K562 (cell line): ENCODE measurements around the gene S100A3. TPM values are rescaled to one million over a fixed set of nuclear protein-coding genes. Genes with fewer than 3 reads are reported as not detected.

Experiments used
- ATF7 ChIP-seq: fragments of 450-650 bp; IDR thresholded peaks from 2 replicates; pipeline ENCODE4 v1.7.1; 2014; ENCODE audit warnings: mild to moderate bottlenecking, moderate library complexity
- CBX8 ChIP-seq: fragments of 200-600 bp; sonication (generic); IDR thresholded peaks from 2 replicates; pipeline ENCODE4 v1.6.1; 2012; ENCODE audit warnings: borderline replicate concordance, mixed run types, low read depth, mild to moderate bottlenecking, moderate library complexity, mixed read lengths, low read length, control low read depth, inconsistent platforms; ENCODE audit not compliant: poor library complexity, severe bottlenecking; ENCODE audit errors: extremely low read depth
- ETV6 ChIP-seq, 3 experiments: fragments of 150-350 bp in 1 of 3; sonication (generic) in 1 of 3; formaldehyde crosslinking in 1 of 3; IDR thresholded peaks; 2 replicates each; pipeline versions ENCODE4 v1.6.1 to v1.8.0; 2014 to 2022; ENCODE audit warnings: borderline replicate concordance in 2 of 3, low read depth in 2 of 3, antibody characterized with exemption in 1 of 3, low read length in 1 of 3, mild to moderate bottlenecking in 1 of 3, missing genetic modification reagents in 1 of 3
- HNRNPL ChIP-seq: fragments of 200-400 bp; formaldehyde crosslinking; IDR thresholded peaks from 2 replicates; pipeline ENCODE4 v1.6.1; 2017; ENCODE audit warnings: low read depth, mild to moderate bottlenecking, low read length
- HOXB6 ChIP-seq: fragments of 250-450 bp; sonication (Bioruptor Pico); IDR thresholded peaks from 2 replicates; pipeline ENCODE4 v1.5.1; 2022; ENCODE audit warnings: mild to moderate bottlenecking, borderline replicate concordance
- ILF3 ChIP-seq: fragments of 450-650 bp; IDR thresholded peaks from 2 replicates; pipeline ENCODE4 v1.6.1; 2018; ENCODE audit warnings: antibody characterized with exemption, mild to moderate bottlenecking, moderate library complexity, borderline replicate concordance
- JUND ChIP-seq, 2 experiments: IDR thresholded peaks; 2 replicates in 1 of 2; 3 replicates in 1 of 2; pipeline ENCODE4 v1.6.1; 2011; ENCODE audit warnings: borderline replicate concordance in 2 of 2, low read depth in 2 of 2, low read length in 2 of 2, improper control_type of control experiment in 1 of 2, missing biosample characterization in 1 of 2, missing genetic modification characterization in 1 of 2, missing genetic modification reagents in 1 of 2
- MYC ChIP-seq, 2 experiments: fragments of 250-450 bp in 1 of 2; sonication (Bioruptor Pico) in 1 of 2; IDR thresholded peaks; 2 replicates each; pipeline versions ENCODE4 v1.5.1 to v1.6.1; 2012 to 2021; ENCODE audit warnings: low read depth in 2 of 2, borderline replicate concordance in 1 of 2, improper control_type of control experiment in 1 of 2, low read length in 1 of 2, mild to moderate bottlenecking in 1 of 2, moderate library complexity in 1 of 2
- NFIX ChIP-seq: fragments of 250-450 bp; sonication (Bioruptor Pico); IDR thresholded peaks from 2 replicates; pipeline ENCODE4 v1.4.0; 2020; ENCODE audit warnings: low read depth, mild to moderate bottlenecking, moderate library complexity
- RBBP5 ChIP-seq: fragments of 200-600 bp; sonication (generic); IDR thresholded peaks from 2 replicates; pipeline ENCODE4 v1.6.1; 2012; ENCODE audit warnings: borderline replicate concordance, mild to moderate bottlenecking, low read length, control low read depth, inconsistent platforms; ENCODE audit not compliant: insufficient read depth, poor library complexity, severe bottlenecking
- SRSF7 ChIP-seq: fragments of 200-400 bp; formaldehyde crosslinking; optimal IDR thresholded peaks from 2 replicates; pipeline ENCODE3; 2017; ENCODE audit warnings: mild to moderate bottlenecking, low read depth, low read length
- STAG1 ChIP-seq: sonication (generic); formaldehyde crosslinking; IDR thresholded peaks from 2 replicates; pipeline ENCODE4 v1.5.0; 2020; ENCODE audit warnings: missing genetic modification reagents, borderline replicate concordance
- TRIM24 ChIP-seq, 2 experiments: fragments of 450-650 bp; IDR thresholded peaks; 2 replicates each; pipeline ENCODE4 v1.6.1; 2016
- ZNF134 ChIP-seq: fragments of 250-450 bp; sonication (Bioruptor Pico); conservative IDR thresholded peaks from 2 replicates; pipeline ENCODE4 v1.4.0; 2020
- ZNF3 ChIP-seq: fragments of 250-450 bp; sonication (Bioruptor Pico); IDR thresholded peaks from 2 replicates; pipeline ENCODE4 v1.5.0; 2021; ENCODE audit warnings: mild to moderate bottlenecking, moderate library complexity
- ZNF79 ChIP-seq: fragments of 250-450 bp; sonication (Bioruptor Pico); IDR thresholded peaks from 2 replicates; pipeline ENCODE4 v1.4.0; 2020; ENCODE audit warnings: low read depth, mild to moderate bottlenecking, moderate library complexity
- polyA plus RNA-seq, 8 experiments: library from polyadenylated mRNA; depleted of rRNA in 4 of 8; stranded (reverse) in 5 of 8; unstranded in 3 of 8; fragments of >200 nt; fragmentation: Nextera tagmentation in 2 of 8; fragmentation: Illumina TruSeq in 1 of 8; extraction: Ambion mirVana in 2 of 8; extraction: Trizol in 1 of 8; gene quantifications; 2 replicates each; pipeline versions ENCODE4 v1.2.1 to v1.2.3, GENCODE V29; 2011 to 2014; ENCODE audit warnings: inconsistent platforms in 1 of 8, missing spikeins in 1 of 8
- total RNA-seq, 7 experiments: library from RNA; depleted of rRNA in 6 of 7; stranded (reverse); fragments of >200 nt in 6 of 7; fragmentation: Illumina TruSeq in 2 of 7; extraction: Trizol in 2 of 7; gene quantifications; 2 replicates each; pipeline versions ENCODE4 v1.2.1 to v1.2.3, GENCODE V29; 2011 to 2021; ENCODE audit warnings: low replicate concordance in 1 of 7
- TF ChIP-seq, protein P1 (sequence below): fragments of 250-450 bp; sonication (Bioruptor Pico); IDR thresholded peaks from 2 replicates; pipeline ENCODE4 v1.5.1; 2021; ENCODE audit warnings: mild to moderate bottlenecking
- TF ChIP-seq, protein P2 (sequence below): fragments of 250-450 bp; sonication (Bioruptor Pico); IDR thresholded peaks from 2 replicates; pipeline ENCODE4 v1.4.0; 2020
- TF ChIP-seq, protein P3 (sequence below), 2 experiments: fragments of 450-650 bp; conservative IDR thresholded peaks; 2 replicates each; pipeline ENCODE4 v1.6.1; 2017; ENCODE audit warnings: mild to moderate bottlenecking in 2 of 2, moderate library complexity in 2 of 2
- TF ChIP-seq, protein P4 (sequence below): fragments of 250-450 bp; sonication (Bioruptor Pico); IDR thresholded peaks from 2 replicates; pipeline ENCODE4 v1.4.0; 2020; ENCODE audit warnings: borderline replicate concordance

Gene S100A3
- total and polyA plus RNA-seq, 9 of the 15 experiments (the other 6 are each of a cell fraction or from before 2014, with no cell fraction given), result 0.08 to 1.7 (median 0.18) TPM; not detected in 4

DNA sequence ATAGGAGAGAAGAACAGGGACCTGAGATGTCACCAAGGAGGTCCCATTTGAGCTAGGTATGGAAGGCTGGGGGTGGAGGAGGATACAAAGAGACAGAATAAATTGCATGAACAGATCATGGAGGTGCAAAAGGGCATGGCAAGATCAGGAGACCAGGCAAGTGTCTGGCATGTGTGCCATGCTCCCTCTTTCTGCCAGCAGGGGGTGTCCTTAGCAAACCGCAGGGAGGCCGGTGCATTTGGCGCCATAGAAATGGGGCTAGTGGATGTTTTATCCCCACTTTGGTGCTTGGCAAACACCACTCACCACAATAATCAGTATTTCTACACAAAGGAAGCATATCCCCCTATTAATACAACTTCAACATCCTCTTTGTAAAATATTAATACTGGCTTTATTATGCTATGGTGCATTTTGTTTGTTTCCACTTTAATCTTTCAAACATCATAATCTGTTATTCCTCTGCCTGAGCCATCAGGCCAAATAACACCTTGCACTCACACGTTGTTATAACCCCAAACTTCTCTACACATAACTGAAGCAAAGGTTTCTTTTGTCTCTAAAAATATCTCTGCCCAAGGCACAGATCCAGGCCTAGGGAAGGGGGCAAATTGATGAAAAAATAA, 39.2 kb downstream of the S100A3 start (continued):
- peak; percentile 65; the same call in 1 of the 2 replicates for TF ChIP-seq MYC (IDR thresholded peaks at IDR 0.05; ENCODE audit: low read depth, low read length)
- no peak for TF ChIP-seq MYC (CRISPR knock-in tag; IDR thresholded peaks at IDR 0.05; ENCODE audit: borderline replicate concordance, low read depth)
- TF ChIP-seq ATF7, result no peak
- TF ChIP-seq, protein P1, sequence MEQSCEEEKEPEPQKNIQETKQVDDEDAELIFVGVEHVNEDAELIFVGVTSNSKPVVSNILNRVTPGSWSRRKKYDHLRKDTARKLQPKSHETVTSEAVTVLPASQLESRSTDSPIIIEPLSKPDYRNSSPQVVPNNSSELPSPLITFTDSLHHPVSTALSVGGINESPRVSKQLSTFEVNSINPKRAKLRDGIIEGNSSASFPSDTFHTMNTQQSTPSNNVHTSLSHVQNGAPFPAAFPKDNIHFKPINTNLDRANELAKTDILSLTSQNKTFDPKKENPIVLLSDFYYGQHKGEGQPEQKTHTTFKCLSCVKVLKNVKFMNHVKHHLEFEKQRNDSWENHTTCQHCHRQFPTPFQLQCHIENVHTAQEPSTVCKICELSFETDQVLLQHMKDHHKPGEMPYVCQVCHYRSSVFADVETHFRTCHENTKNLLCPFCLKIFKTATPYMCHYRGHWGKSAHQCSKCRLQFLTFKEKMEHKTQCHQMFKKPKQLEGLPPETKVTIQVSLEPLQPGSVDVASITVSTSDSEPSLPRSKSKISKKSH (CRISPR knock-in tag), result no peak
- TF ChIP-seq HOXB6 (CRISPR knock-in tag), result no peak
- TF ChIP-seq HNRNPL, result 0 out of 2 replicates have a peak, but pooled peaks have one; percentile 49
- TF ChIP-seq ZNF3 (CRISPR knock-in tag), result no peak
- TF ChIP-seq, protein P2, sequence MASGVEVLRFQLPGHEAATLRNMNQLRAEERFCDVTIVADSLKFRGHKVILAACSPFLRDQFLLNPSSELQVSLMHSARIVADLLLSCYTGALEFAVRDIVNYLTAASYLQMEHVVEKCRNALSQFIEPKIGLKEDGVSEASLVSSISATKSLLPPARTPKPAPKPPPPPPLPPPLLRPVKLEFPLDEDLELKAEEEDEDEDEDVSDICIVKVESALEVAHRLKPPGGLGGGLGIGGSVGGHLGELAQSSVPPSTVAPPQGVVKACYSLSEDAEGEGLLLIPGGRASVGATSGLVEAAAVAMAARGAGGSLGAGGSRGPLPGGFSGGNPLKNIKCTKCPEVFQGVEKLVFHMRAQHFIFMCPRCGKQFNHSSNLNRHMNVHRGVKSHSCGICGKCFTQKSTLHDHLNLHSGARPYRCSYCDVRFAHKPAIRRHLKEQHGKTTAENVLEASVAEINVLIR (CRISPR knock-in tag), result no peak
- no peak for TF ChIP-seq RBBP5
- TF ChIP-seq STAG1 (CRISPR knock-in tag), result peak; percentile 85
- TF ChIP-seq SRSF7, result no peak
- TF ChIP-seq CBX8, result no peak
- no peak for TF ChIP-seq ZNF79 (CRISPR knock-in tag)
- TF ChIP-seq, protein P3, sequence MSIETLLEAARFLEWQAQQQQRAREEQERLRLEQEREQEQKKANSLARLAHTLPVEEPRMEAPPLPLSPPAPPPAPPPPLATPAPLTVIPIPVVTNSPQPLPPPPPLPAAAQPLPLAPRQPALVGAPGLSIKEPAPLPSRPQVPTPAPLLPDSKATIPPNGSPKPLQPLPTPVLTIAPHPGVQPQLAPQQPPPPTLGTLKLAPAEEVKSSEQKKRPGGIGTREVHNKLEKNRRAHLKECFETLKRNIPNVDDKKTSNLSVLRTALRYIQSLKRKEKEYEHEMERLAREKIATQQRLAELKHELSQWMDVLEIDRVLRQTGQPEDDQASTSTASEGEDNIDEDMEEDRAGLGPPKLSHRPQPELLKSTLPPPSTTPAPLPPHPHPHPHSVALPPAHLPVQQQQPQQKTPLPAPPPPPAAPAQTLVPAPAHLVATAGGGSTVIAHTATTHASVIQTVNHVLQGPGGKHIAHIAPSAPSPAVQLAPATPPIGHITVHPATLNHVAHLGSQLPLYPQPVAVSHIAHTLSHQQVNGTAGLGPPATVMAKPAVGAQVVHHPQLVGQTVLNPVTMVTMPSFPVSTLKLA (conservative IDR thresholded peaks at IDR 0.05), result peak; percentile 16 to 53; a peak in 1 of 4 replicates
- no peak for TF ChIP-seq ILF3
- TF ChIP-seq, protein P4, sequence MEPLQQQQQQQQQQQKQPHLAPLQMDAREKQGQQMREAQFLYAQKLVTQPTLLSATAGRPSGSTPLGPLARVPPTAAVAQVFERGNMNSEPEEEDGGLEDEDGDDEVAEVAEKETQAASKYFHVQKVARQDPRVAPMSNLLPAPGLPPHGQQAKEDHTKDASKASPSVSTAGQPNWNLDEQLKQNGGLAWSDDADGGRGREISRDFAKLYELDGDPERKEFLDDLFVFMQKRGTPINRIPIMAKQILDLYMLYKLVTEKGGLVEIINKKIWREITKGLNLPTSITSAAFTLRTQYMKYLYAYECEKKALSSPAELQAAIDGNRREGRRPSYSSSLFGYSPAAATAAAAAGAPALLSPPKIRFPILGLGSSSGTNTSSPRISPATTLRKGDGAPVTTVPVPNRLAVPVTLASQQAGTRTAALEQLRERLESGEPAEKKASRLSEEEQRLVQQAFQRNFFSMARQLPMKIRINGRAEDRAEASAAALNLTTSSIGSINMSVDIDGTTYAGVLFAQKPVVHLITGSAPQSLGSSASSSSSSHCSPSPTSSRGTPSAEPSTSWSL (CRISPR knock-in tag), result no peak
- no peak for TF ChIP-seq ETV6 (IDR thresholded peaks at IDR 0.05; ENCODE audit: borderline replicate concordance in 1 of 2, low read depth in 2 of 2, low read length in 1 of 2)
- no peak for TF ChIP-seq ETV6 (CRISPR knock-in tag; IDR thresholded peaks at IDR 0.05; ENCODE audit: borderline replicate concordance)
- no peak for TF ChIP-seq NFIX (CRISPR knock-in tag)
- no peak for TF ChIP-seq TRIM24 (IDR thresholded peaks at IDR 0.05)
- TF ChIP-seq JUND (IDR thresholded peaks at IDR 0.05; ENCODE audit: borderline replicate concordance, low read depth, low read length), result peak; percentile 24; the same call in 1 of the 2 replicates
- TF ChIP-seq JUND (tag; IDR thresholded peaks at IDR 0.05; ENCODE audit: borderline replicate concordance, low read depth, low read length), result no peak
- no peak for TF ChIP-seq ZNF134
